ENCODE data around the gene CCDC92B. TPM values are rescaled to one million over a fixed set of nuclear protein-coding genes. Genes with fewer than 3 reads are reported as not detected.

CCDC92B gene
- total RNA-seq, 4 donors from 2014 or later: 0.21 TPM; not detected in 3

DNA sequence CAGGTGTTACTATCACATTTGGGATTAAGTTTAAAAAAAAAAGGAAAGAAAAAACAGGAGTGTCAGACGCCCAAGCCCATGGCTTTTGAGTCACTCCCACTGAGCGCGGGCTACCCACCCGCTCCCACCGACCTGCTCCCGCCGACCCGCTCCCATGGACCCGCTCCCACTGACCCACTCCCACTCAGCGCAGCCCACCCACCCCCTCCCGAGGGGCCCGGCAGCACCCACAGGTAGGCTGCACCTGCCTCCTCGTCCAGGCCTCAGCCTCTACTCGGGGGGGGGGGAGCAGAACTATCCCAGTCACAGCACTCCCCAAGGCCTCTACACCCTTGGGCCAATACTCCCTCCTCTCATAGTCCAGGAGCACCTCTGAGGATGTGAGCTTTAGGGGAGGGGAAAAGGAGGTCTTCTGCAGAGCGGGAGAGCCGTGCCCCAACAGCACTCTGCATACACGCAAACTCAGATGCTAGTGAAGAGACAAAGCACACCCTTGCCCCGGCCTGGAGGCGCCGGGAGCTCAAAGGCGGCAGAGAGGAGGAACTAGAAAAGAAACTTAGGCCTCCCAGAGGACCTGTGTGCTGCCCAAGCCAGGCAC is 40.8 kb downstream of the CCDC92B start:
- Histone ChIP-seq H3K4me3 (no peak overlapping the region), H3K9me3 (no peaks in the 10 kb centered on the region), H3K36me3 (no peaks in the 10 kb centered on the region), H3K27me3 (no peaks in the 10 kb centered on the region), H3K27ac (no peak overlapping the region), H3K4me1 (peaks cover 0 to 25% of the 10 kb centered on the region in 2 donors)
- intact Hi-C loops (cut with DNase I; ENCODE audit: low total_unique reads): loop anchor here (10.0 kb wide), 1 partner anchor 114 kb away; the partner anchor contains the start of gene PAFAH1B1
- TF ChIP-seq POLR2A (IDR thresholded peaks at IDR 0.05): no peak
- TF ChIP-seq, protein P1, sequence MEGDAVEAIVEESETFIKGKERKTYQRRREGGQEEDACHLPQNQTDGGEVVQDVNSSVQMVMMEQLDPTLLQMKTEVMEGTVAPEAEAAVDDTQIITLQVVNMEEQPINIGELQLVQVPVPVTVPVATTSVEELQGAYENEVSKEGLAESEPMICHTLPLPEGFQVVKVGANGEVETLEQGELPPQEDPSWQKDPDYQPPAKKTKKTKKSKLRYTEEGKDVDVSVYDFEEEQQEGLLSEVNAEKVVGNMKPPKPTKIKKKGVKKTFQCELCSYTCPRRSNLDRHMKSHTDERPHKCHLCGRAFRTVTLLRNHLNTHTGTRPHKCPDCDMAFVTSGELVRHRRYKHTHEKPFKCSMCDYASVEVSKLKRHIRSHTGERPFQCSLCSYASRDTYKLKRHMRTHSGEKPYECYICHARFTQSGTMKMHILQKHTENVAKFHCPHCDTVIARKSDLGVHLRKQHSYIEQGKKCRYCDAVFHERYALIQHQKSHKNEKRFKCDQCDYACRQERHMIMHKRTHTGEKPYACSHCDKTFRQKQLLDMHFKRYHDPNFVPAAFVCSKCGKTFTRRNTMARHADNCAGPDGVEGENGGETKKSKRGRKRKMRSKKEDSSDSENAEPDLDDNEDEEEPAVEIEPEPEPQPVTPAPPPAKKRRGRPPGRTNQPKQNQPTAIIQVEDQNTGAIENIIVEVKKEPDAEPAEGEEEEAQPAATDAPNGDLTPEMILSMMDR (IDR thresholded peaks at IDR 0.05): no peak
- DNase-seq: no peak

DNA sequence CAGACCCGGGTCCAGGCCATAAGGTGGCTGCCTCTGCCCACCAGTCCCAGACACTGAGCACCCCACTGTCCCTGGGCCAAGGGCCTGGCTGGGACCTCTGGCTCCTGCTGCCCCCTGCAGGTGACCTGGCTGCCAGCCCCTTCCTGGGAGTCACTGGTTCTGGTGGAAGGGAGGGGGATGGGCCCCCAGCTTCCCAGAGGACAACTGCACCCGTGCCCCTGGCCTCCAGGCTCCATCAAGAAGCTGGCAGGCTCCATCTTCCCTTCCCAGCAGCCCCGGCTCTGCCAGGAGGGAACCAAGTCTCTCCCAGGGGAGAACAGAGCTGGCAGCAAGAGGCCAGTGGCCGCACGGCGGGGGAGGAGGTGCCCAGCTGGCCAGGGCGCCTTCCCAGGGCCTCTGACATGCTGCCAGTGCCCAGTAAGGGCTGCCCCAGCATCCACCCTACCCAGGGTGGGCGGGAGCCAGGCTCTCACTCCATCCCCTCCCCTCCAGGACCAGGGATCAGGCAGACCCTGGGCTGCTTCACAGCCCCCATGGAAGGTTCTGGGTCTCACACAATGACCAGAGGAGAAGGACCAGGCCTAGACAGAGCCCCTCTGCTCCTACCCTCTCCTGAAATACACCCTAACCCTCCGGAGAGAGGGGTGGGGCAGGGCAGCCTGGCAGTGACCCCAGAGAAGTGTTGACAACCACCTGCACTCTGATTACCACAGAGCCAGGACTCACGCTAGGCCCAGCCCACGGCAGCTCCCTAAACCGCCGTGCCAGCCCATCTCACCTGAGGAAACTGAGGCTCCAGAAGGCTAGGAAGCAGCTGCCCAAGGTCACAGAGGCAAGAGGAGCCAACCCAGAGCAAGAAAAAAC is 41.5 kb downstream of the CCDC92B start:
- intact Hi-C loops (cut with DNase I; ENCODE audit: low total_unique reads): loop anchor here (10.0 kb wide), 1 partner anchor 113 kb away; the partner anchor contains the start of gene PAFAH1B1
- no peaks in the 10 kb centered on the region for H3K27me3 ChIP-seq
- H3K4me1 ChIP-seq: peaks cover 0 to 25% of the 10 kb centered on the region in 2 donors
- TF ChIP-seq, protein P1 (IDR thresholded peaks at IDR 0.05): peak in 1 of 4 experiments; percentile 11
- no peak for TF ChIP-seq POLR2A (IDR thresholded peaks at IDR 0.05)
- peak in 1 of 2 donors; percentile 44 for DNase-seq
- no peaks in the 10 kb centered on the region for H3K36me3 ChIP-seq
- H3K9me3 ChIP-seq: no peaks in the 10 kb centered on the region
- no peak overlapping the region for H3K27ac ChIP-seq
- no peak overlapping the region for H3K4me3 ChIP-seq

DNA sequence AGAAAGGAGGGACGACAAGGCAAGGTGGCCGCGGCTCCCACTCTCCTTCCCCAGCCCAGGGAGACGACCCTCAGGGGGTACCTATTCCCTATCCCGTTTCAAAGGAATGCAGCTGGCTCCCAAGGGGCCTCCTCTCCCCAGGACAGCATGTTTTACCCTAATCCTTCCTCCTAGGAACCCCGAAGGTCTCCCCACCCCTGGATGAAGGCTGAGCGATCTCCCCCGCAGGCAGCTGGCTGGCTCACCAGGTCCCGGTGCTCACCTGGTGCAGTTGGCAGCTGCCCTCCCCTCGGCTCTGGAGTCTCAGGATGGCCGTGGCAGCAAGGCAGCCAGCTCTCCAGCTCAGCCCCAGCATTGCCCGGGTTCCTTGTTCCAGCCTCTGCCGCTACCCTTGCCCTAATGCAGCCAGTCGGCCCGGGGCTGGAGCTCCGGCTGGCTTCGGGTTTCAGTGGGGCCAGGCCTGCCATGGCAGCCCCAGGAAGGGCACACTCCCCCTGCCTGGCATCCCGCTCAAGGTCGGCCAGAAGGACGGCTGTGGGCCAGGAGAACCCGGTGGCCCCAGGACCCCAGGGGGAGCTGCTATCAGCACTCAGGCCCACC is 42.4 kb downstream of the CCDC92B start:
- H3K9me3 ChIP-seq: no peaks in the 10 kb centered on the region
- no peak for TF ChIP-seq POLR2A (IDR thresholded peaks at IDR 0.05)
- TF ChIP-seq, protein P1 (IDR thresholded peaks at IDR 0.05): no peak
- H3K27ac ChIP-seq: no peak overlapping the region
- H3K36me3 ChIP-seq: no peaks in the 10 kb centered on the region
- intact Hi-C loops (cut with DNase I; ENCODE audit: low total_unique reads): loop anchor here (10.0 kb wide), 1 partner anchor 112 kb away; the partner anchor contains the start of gene PAFAH1B1
- DNase-seq: no peak
- peaks cover 0 to 25% of the 10 kb centered on the region in 2 donors for H3K4me1 ChIP-seq
- no peak overlapping the region for H3K4me3 ChIP-seq
- no peaks in the 10 kb centered on the region for H3K27me3 ChIP-seq

DNA sequence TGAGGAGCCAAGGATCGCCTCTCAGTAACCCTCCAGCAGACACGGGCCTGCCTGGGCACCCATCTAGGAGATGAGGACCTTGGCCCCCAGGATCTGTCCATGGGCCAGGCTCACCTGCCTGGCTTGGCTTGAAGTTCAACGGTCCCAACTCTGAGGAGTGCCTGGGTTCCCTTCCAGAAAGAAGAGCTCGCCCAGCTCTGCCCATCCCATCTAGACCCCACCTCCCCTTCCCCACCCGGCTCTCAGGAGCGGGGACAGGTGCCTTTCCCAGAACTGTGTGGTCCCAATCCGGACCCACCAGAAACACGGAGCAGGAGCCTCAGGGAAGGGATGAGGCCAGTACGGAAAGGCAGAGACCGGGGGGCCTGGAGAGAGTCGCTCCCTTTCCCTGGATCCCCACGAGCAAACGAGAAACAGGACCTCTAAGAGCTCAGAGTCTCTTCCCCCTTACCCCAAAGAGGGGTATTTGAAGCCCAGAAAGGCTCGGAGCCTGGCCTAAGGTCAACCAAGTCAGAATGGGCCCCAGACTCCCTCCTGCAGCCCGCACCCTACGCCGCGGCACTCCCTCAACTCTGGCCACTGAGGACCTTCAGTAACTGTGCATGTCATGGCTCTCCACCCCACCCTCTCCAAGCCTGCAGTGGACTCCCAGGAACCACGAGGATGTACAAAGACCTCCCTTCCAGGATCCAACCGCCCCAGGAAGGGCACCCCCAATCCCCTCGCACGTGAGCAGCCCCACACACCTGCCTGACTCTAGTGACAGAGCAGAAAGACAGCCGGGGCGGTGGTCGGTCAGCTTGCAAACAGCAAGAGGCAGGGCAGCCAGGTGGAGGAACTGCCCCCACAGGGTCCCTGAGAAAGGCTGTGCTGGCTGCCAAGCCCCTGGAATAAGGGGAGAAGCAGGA is 43.3 kb downstream of the CCDC92B start:
- intact Hi-C loops (cut with DNase I; ENCODE audit: low total_unique reads): loop anchor here (10.0 kb wide), 1 partner anchor 111 kb away; the partner anchor contains the start of gene PAFAH1B1
- Histone ChIP-seq H3K9me3 (no peaks in the 10 kb centered on the region), H3K4me1 (peaks cover 0 to 25% of the 10 kb centered on the region in 2 donors), H3K36me3 (no peaks in the 10 kb centered on the region), H3K4me3 (no peak overlapping the region), H3K27me3 (no peaks in the 10 kb centered on the region), H3K27ac (no peak overlapping the region)
- DNase-seq: no peak
- TF ChIP-seq, protein P1 (IDR thresholded peaks at IDR 0.05): no peak
- TF ChIP-seq POLR2A (IDR thresholded peaks at IDR 0.05): no peak

All from uterus (tissue), 4 donors.